GM21447 (cell line): ENCODE measurements around the gene OR1Q1.
"Not testable (repeated sequence)": the region's sequence is repeated elsewhere in the genome, so short reads cannot be mapped to it uniquely, and the experiment has no call there.

Experiments used
- ATAC-seq: cut with Tn5 transposase; IDR thresholded peaks from one replicate; pipeline ENCODE4 v1.9.1; 2021; ENCODE audit not compliant: unreplicated experiment

OR1Q1 gene

GRCh38 chr9:122614362-122614761, at the start of gene OR1Q1:
TSS of gene OR1Q1 (plus strand) at chr9:122614738. CDS start at chr9:122614738, 0 bp downstream.
- no peak for ATAC-seq

DNA sequence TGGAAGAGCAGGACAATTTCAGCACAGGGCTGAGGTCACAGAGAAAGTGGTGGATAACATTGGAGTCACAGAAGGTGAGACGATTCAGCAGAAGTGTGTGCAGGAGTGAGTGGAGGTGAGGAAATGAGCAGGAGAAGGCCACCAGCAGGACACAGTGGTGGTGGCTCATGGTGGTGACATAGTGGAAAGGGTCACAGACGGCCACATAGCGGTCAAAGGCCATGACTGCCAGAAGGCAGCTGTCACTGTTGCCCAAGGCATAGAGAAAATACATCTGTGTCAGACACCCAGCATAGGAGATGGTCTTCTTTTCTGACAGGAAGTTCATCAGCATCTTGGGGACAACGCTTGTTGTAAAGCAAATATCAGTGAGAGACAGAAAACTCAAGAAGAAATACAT, 46.6 kb upstream of the OR1Q1 start:
- ATAC-seq, result no peak

GRCh38 chr9:122572456-122572855, 42.1 kb upstream of the OR1Q1 start:
- ATAC-seq, result no peak

GRCh38 chr9:122579874-122580273, 34.7 kb upstream of the OR1Q1 start:
- no peak for ATAC-seq

GRCh38 chr9:122580360-122580759, 34.2 kb upstream of the OR1Q1 start:
- no peak for ATAC-seq

DNA sequence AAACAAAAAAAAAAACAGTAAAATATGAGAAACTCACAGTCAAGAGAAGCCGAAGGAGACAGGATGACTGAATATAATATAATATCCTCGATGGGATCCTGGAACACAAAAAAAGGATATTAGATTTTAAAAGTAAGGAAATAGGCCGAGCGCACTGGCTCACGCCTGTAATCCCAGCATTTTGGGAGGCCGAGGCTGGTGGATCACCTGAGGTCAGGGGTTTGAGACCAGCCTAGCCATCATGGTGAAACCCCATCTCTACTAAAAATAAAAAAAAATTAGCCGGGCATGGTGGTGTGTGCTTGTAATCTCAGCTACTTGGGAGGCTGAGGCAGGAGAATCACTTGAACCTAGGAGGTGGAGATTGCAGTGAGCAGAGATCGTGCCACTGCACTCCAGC, 31.3 kb upstream of the OR1Q1 start, which contains the start of gene OR1L8:
Gene OR1L8 (minus strand): TSS at position 101 of the 400 bp plus-strand sequence. CDS start 14,907 bp downstream, outside the sequence.
- ATAC-seq, result not testable (repeated sequence)

DNA sequence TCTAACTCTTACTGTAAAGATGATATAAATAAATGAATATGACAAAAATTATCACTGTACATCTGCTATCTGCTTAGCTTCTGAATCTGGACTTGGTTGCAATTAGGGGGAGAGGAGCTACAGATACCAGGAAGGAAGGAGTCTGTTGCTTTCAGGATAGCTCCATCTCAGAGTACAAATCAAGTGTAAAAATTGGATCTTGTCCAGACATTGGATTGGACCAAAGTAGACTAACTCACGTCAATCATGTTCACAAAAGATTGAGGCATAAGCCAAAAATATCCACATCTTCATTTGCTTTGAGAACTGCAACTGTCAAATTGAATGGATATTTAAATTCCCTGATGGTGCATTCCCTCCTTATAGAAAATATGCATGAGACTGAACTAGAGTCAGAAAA, 8.8 kb upstream of the OR1Q1 start:
- no peak for ATAC-seq

- ATAC-seq, result no peak
These were observed 8.0 kb upstream of the OR1Q1 start for GRCh38 chr9:122606587-122606986.

- no peak for ATAC-seq
These were observed 4.7 kb upstream of the OR1Q1 start for GRCh38 chr9:122609804-122610203.

DNA sequence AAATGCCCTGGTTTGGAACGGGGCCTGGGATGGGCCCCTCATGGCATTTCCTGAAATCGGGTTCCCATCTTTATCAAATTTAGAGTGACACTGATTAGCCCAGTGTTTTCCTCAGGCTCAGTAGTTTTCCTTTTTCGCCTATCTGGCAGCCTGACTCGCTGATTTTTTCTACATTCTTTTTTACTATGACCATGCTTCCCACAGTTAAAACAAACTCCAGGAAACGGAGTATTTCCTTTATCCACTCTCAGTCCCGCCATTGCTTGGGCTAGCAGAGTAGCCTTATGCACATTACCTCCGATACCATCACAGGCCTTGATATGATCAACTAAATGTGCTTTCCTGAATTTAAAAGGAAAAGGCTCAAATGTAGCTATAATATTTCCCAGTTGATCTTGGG, 5.5 kb downstream of the OR1Q1 start:
- no peak for ATAC-seq

GRCh38 chr9:122642226-122642625, 27.7 kb downstream of the OR1Q1 start:
- ATAC-seq, result no peak

GRCh38 chr9:122656378-122656777, 41.8 kb downstream of the OR1Q1 start:
- no peak for ATAC-seq

DNA sequence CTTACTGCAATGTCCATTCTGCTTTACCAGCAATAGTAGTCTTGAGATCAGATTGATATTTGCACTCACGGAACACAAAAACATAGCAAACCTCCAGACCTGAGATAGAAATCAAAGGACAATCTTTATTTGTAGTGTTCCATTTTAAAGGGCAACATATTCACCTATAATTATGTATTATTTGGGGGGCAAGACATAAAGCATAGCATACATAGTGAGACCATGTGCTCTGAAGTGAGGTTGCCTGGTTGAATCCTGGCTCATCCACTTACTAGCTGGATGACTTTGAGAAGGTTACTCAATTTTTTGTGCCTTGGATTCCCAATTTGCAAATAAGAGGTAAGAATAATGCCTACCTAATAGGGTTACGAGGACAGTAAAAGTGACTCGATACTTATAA, 43.0 kb downstream of the OR1Q1 start, which contains the start of gene OR1B1:
Gene OR1B1 (minus strand): TSS at position 101 of the 400 bp plus-strand sequence.
- ATAC-seq, result no peak

DNA sequence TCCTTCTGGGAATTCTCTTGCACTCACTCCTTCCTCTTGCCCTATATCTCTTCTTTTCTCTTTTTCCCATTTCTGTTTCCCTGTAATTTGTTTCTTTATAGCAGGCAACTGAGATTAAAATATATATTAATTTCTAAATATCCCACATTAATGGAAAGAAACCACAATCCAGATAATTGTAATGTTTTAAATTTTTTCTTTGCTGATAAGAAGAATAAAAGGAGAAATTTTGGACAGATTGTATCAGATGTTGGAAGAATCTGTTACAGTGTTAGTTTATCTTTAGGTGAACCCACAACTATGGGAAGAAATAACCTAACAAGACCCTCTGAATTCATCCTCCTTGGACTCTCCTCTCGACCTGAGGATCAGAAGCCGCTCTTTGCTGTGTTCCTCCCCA, 46.9 kb downstream of the OR1Q1 start, which contains the start of gene OR1L1:
Gene OR1L1 (plus strand): TSS at position 301 of the 400 bp plus-strand sequence. CDS start 0 bp downstream, at position 301.
- ATAC-seq, result no peak
